DND-41 (cell line): ENCODE measurements around the gene CTTNBP2.

Experiments used
- EZH2 ChIP-seq: IDR thresholded peaks from 3 replicates; pipeline ENCODE4 v1.6.1; 2012; ENCODE audit warnings: borderline replicate concordance, low read depth, mild to moderate bottlenecking, moderate library complexity, low read length, inconsistent platforms; ENCODE audit not compliant: severe bottlenecking
- TF ChIP-seq, protein P1 (sequence below): IDR thresholded peaks from 2 replicates; pipeline ENCODE4 v1.5.1; 2012; ENCODE audit warnings: borderline replicate concordance, low read length, moderate library complexity, mild to moderate bottlenecking; ENCODE audit not compliant: poor library complexity, severe bottlenecking; ENCODE audit errors: extremely low read depth

DNA sequence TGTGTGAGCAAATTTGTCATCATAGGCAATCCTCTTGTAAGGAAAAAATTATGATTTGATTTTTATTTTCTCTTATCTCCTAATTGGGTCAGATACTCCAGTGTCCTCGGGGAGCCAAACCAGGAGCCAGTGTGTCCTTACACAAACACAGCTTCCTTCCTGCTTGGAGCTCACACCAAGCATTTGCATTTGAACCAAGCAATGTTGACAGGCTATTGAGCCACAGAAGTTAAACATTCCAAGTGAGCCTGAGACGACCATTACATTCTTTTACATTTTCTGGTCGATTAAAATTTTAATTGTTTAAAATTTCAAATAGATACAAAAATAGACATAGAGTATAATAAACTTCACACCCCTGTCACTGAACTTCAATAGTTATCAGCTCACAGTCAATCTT, 198.6 kb downstream of the CTTNBP2 start:
- TF ChIP-seq, protein P1, sequence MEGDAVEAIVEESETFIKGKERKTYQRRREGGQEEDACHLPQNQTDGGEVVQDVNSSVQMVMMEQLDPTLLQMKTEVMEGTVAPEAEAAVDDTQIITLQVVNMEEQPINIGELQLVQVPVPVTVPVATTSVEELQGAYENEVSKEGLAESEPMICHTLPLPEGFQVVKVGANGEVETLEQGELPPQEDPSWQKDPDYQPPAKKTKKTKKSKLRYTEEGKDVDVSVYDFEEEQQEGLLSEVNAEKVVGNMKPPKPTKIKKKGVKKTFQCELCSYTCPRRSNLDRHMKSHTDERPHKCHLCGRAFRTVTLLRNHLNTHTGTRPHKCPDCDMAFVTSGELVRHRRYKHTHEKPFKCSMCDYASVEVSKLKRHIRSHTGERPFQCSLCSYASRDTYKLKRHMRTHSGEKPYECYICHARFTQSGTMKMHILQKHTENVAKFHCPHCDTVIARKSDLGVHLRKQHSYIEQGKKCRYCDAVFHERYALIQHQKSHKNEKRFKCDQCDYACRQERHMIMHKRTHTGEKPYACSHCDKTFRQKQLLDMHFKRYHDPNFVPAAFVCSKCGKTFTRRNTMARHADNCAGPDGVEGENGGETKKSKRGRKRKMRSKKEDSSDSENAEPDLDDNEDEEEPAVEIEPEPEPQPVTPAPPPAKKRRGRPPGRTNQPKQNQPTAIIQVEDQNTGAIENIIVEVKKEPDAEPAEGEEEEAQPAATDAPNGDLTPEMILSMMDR: no peak
- TF ChIP-seq EZH2: no peak
